GM04503 (cell line): ENCODE data around the gene CNDP2.
A peak's percentile ranks its signal among the peaks of the same experiment; 100 is the strongest.
"Not testable (repeated sequence)": the region's sequence is repeated elsewhere in the genome, so short reads cannot be mapped to it uniquely, and the experiment has no call there.

Source experiments
- DNase-seq: peaks from one replicate; pipeline ENCODE4 v3.0.0-alpha.2; 2012; ENCODE audit warnings: low read depth

The CNDP2 gene

GRCh38 chr18:74539289-74539688 lies 43.1 kb downstream of the CNDP2 start:
- no peak for DNase-seq

GRCh38 chr18:74540652-74541421 lies 44.7 kb downstream of the CNDP2 start:
- no peak for DNase-seq

GRCh38 chr18:74541703-74542555 lies 45.8 kb downstream of the CNDP2 start:
- no peak for DNase-seq

- DNase-seq = no peak
Observed at GRCh38 chr18:74544898-74545297, 48.7 kb downstream of the CNDP2 start.

GRCh38 chr18:74546007-74546406 lies 49.8 kb downstream of the CNDP2 start:
- no peak for DNase-seq

- DNase-seq = no peak
Observed at GRCh38 chr18:74546751-74547530, 50.8 kb downstream of the CNDP2 start.

- no peak for DNase-seq
Observed at GRCh38 chr18:74547860-74548259, 51.7 kb downstream of the CNDP2 start.

GRCh38 chr18:74549591-74550104 lies 53.5 kb downstream of the CNDP2 start:
- no peak for DNase-seq

GRCh38 chr18:74550886-74551285 lies 54.7 kb downstream of the CNDP2 start:
- no peak for DNase-seq

GRCh38 chr18:74551452-74551851 lies 55.3 kb downstream of the CNDP2 start:
- DNase-seq = no peak

GRCh38 chr18:74551936-74552555 lies 55.9 kb downstream of the CNDP2 start:
- peak; percentile 27 for DNase-seq

GRCh38 chr18:74556126-74556525 lies 60.0 kb downstream of the CNDP2 start:
- DNase-seq = no peak

GRCh38 chr18:74558096-74558495 lies 61.9 kb downstream of the CNDP2 start:
- no peak for DNase-seq

- DNase-seq = no peak
Observed at GRCh38 chr18:74562131-74562730, 66.1 kb downstream of the CNDP2 start.

GRCh38 chr18:74562775-74563174 lies 66.6 kb downstream of the CNDP2 start:
- DNase-seq = no peak

- DNase-seq = no peak
Observed at GRCh38 chr18:74563999-74564398, 67.8 kb downstream of the CNDP2 start.

GRCh38 chr18:74565164-74565563 lies 69.0 kb downstream of the CNDP2 start:
- not testable (repeated sequence) for DNase-seq

GRCh38 chr18:74565993-74566392 lies 69.8 kb downstream of the CNDP2 start:
- DNase-seq = not testable (repeated sequence)

GRCh38 chr18:74567822-74568221 lies 71.7 kb downstream of the CNDP2 start:
- DNase-seq = no peak

GRCh38 chr18:74569401-74569800 lies 73.2 kb downstream of the CNDP2 start:
- DNase-seq = no peak

GRCh38 chr18:74570266-74570665 lies 74.1 kb downstream of the CNDP2 start:
- DNase-seq = no peak
